TTC549 (cell line): ENCODE data around the gene ZNF423.

Source experiments
- FAIRE-seq: peaks from 2 replicates; lab custom pipeline; 2012; peaks lifted over from hg19 to GRCh38; lab: Jason Lieb, UNC

Gene ZNF423

DNA sequence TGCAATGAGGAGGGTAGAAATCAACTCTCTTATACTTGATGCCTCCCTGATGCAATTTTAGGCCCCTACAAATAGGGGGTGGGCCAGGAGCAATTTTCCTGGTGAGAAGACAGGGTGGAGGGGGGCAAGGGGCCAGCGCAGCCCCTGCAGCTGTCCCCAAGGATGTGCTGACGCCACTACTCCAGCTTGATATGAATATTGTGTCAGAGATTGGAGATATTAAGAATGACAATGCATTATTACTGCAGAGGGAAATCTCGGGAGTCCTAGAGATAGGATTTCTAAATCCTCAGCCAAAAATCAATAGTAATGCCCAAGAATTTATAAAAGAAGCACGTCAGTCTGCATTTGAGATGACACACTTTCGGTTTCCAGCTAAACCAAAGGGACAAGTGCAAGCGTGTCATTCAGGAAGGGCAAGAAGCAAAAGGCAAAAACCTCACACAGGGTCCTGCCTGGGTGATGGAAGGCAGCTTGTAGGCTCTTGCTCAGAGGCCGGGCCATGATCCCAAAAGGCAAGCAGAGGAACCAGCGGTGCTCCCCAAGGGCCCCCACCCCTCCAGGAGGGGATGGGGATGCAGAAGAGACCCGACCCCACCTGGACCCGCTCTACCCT, 303.5 kb downstream of the ZNF423 start:
- FAIRE-seq: no peak

DNA sequence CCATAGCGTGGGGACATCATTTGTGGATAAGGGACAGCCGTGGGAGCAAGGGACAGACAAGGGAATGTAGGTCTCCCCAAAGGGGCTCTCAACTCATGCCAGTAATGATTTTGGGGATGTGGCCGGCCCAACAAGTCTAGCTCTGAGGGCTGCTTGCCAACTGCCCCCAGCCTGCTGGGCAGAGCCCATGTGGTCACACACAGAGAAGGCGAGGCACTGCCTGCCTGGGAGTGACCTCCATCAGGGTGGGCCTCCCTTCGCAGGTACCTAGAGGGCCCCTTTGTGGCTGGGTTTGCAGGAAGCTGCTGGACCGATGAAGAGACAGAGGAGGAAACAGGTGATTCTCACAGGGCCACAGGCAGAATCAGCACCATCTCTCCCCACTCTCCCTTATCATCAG, 305.2 kb downstream of the ZNF423 start:
- no peak for FAIRE-seq

DNA sequence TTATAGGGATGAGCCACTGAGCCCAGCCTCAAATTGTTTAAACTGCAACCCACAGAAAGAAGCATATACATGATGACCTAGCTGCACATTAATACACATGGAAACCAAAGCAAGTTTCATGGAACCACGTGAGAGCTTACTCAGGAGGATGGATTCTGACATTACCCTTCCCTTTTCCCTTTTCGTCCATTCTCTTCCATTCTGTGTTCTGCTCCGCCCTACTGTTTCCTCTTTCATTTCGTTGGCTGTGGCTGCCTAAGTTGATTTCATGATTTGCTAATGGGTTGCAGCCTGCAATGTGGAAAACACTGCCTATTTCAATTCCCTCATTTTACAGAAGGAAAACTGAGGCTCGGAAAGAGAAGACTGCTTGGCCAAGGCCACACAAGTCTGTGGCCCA, 305.8 kb downstream of the ZNF423 start:
- no peak for FAIRE-seq

DNA sequence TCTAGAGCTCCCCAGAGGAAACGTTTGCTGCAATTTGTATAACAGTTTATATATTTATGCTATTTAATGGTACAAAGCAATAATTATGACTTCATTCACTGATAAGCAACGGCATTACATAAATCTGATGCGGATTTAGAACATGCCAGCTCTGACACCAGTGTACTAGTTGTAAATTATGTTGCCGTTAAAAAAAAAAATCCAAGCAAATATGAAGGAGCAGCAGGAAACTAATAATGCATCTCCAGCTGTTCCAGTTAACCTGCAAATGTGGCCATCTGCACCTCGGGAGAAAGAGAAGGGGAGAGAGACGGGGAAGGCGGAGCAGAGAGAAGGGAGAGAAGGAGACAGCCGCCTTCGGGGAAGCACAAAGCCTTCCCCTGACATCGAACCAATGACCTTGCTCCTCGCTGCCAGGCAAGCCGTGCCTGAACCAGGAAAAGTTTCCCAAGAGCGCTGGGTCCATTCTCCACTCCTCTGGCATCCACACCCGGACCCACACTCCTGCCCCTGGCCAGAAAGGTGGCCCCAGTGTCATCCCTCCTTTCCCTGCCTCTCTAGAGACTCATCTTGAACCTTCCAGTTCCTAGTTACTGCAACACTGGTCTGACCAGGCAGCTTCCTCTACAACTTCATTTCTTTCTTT, 307.5 kb downstream of the ZNF423 start:
- no peak for FAIRE-seq

DNA sequence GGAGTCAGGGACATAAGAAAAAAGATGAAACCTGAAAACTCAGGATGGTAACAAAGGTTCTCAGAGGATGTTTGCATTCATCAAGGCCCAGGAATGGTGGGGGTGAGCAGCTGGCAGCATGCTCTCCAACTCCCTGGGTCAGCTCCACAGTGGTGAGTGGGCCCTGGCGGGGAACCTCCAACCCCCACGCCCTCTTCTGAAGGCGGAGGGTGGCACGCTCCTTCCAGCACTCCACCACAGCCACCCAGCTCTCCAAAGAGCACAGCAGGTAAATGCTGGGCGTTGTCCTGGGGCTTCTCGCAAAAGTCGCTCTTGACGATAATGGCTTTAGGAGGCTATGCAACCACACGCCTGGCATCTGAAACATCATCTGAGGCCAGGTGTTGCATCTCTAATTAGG, 308.5 kb downstream of the ZNF423 start:
- FAIRE-seq: no peak

DNA sequence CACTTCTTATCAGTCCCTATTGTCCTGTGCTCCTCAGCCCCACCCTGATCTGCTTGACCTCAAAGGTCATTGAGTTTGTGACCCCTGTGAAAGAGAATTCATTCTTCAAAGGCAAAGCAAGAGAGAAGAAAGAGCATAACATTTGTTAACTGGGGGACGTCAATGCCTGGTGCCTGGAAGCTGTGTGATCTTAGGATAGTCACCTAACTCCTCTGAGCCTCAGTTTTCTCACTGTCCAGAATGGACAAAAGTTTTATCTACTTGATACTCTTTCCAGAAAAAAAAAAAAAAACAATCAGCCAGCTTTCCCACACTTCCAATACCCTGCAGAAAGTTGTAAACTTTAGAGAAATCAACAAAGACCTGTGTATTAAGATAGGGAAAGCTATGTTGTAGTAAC, 309.2 kb downstream of the ZNF423 start:
- no peak for FAIRE-seq

DNA sequence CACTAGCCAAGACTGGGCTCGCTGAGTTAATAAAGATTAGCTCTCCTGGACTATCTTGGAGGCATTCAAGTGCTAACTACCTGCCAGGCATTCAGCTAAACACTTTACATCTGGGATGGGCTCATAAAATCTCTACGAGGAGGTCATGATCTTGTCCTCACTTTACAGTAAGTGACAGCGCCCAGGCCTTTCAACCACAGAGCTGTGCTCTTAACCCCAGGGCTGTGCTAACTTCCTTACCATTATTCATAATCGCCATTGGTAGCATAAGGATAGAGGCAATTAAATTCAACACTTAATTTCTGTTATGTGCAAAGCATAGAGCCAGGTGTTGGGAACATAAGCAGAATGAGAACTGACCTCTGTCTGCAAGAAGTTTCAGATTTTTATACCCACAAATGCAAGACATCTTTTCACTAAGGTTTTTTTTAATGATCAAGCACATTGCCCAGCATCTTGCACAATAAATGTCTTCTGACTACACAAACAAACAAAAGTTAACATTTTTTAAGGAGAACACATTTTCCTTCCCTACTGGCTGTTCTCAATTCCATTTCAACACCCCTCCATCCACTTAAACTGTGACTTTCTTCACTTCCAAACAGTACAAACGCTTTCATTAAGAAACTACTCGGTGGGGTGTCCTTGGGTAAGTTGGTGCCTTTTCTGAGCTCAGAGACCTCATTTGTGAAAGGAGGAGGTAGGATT, 310.0 kb downstream of the ZNF423 start:
- FAIRE-seq: no peak

DNA sequence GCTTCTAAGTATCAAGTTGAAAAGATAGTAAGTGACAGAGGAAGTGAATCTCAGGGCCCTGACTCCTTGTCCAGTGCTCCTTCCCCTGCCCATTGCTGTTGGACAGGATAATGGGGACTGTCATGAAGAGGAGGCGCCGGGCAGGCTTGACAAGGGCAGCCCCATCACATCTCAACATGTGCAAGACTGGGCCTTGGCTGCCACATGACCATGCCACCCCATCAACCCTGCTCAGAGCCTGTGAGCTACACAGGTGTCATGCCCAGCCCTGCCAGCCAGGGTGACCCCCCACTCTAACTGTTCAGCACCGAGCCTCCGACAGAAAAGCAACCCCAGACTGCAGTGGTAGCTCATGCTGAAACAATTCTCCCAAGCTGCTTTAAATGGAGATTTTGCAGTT, 310.7 kb downstream of the ZNF423 start:
- FAIRE-seq: no peak

DNA sequence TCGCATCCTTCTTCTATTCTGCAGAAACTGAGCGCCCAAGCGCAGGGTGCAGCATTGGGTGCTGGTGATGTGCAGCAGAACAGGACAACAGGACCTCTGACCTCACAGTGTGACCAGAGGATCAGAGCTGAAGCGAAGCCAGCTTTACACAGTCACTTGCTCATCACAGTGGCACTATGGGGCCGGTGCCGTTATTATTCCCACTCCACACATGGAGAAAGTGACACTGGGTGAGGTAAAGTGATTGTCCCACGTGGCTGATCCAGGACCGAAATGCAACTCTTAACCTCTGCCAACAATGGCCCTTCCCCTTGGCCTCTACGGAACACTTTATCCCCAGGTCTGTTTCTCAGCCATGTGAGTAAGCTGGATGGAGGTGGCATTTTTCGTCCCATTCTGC, 311.1 kb downstream of the ZNF423 start:
- FAIRE-seq: no peak

DNA sequence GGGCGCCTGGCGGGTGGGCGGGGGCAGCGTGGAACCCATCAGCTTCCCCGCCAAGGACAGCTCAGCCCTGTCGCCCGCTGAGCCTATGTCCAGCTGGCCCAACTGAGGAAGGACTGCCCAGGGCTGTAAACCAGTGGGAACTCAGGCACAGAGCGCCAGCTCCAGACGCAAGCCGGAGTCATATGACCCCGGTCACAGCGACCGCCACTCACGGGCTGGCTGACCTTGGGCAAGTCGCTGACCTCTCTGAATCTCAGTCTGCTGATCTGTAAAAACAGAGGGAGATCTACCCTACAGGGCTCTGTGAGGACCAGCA, 312.3 kb downstream of the ZNF423 start:
- FAIRE-seq: no peak

DNA sequence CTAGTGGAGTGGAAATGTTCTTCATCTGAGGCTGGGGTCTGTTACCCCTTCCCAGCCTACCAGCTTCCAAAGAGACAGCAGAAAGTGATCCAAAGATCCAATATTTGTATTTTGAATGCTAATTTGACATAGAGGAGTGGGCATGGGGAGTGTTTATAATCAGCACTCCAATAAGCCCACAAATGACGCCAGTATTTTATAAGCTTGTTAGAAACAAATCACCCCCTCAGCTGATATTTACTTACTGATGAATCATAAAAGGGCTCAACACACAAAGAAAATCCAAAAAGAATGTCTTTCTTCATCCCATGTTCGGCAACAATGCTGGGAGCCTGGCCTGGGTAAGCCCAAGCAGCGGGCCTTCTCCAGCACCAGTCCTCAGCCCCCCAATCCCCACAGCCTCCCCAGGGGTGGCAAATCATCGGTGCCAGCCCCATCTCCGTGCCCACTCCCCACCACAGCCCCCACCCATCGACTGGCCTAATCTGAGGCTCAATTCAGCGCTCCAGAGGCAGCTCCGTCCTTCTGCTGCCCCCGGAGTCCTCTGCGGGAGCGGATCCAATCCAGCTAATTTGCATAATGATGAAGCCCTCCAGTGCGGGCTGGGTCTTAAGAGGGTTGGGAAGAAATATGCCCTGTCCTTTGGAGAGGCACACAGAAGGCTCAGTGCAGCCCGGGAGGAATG, 312.8 kb downstream of the ZNF423 start:
- no peak for FAIRE-seq

DNA sequence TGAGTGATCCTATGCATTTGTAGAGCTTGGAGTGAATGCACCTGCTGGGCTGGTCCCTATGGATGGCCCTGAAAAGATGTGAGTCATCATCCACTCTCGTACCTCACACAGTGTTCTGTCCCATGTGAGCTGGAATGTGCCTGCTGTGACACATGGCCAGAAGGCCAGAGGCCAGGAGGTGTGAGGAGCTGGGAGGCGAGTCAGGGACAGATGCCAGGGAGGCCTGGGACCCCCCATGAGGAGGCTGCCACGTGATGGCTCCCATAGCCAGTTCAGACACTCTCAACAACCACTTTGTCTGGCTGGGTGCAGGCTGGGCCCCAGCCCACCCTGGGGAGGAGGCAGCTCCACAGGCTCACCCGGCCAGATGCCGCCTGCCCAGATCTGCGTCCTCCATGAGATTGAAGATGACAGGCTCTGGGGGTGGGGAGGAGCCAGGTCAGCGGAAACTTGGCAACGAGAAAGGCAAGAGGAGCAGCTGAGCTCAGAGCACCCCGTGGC, 313.5 kb downstream of the ZNF423 start:
- no peak for FAIRE-seq

DNA sequence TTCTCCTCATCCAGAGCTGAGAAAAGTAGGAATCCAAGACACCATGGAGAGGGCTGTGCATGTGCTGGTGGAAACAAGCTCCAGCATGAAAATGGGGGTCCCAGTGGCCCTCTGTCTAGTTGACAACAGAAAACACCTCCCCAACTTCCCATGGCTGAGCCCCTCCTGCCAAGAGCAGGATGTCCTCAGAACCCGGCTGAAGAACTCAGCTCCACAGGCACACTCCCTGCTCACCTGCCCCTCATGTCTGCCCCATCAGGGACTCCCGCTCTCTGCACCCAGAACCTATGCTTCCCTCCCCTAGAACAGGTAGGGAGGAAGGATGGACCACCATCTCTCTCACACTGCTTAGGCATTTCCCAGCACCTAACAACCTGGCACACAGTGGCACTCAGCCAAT, 315.1 kb downstream of the ZNF423 start:
- no peak for FAIRE-seq

DNA sequence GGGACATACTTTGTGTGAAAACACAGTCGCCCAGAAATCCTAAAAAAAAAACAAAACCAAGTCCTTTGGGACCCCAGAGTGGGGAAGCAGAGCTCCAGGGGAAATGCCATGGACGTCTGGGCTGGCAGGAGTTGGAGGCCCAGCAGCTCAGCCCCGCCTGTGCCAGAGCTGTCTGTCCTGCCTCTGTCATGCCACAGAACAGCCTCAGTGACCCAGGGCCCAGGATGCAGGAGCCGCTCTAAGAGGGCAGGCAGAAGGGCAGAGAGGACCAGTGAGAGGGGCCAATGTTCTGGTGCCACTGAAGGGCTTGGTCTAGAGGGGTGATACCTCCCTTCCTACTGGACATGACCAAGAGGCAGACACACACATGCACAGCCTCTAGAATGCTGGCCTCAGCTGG, 316.2 kb downstream of the ZNF423 start:
- no peak for FAIRE-seq

DNA sequence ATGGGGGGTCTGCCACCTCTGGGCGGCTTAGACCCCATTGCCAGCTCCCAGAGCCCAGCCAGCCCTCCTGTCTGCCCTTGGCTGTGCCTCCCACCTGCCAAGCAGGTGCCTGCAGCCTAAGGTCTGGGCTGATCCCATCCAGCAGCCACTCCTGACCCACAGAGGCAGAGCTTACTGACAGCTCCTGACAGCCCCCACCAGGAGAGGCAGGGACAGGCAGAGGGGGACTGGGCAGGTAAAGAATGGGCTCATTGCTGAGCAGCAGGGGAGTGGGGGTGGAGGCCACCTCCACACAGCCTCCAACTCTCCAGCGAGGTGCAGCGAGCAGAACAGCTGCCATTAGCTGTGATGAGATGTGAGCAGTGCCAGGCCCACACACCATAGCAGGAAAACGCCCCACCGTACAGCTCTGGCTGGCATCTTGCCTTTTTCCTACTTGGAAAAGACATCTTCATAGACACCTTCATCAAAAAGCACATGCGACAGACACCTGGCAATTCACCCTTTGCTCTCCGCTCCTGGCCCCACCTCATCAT, 317.9 kb downstream of the ZNF423 start:
- FAIRE-seq: no peak

DNA sequence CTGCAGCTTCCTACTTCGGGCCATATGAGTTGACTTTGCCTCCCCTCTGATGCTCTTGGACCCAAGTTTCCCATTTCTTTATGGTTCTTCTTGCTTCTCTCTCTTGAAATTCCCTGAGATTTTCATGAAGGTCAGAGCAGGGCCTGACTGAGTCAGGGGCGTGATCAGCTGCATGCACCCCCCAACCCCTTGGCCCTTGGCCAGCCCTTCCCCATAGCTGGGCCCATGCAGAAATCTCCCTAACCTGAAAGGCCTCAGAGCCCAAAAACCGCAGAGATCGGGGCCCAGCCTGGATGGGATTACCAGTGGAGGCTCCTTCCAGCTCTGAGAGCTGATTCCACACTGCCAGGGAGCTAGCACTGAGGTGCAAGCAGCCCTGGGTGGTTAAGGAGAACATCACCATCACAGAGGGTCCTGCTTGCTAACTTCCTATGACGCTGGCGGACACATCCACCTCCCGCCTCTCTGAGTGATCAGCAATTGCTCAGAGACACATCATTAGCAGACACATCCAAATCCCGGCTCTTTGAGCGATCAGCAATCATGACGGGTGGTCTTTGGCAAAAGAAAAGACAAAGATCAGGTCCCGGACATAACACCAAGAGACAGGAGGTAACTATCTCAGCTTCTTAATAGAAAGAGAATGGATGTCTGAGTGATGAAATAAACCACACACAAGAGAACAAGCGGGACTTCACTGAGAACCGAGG, 320.9 kb downstream of the ZNF423 start:
- FAIRE-seq: no peak

DNA sequence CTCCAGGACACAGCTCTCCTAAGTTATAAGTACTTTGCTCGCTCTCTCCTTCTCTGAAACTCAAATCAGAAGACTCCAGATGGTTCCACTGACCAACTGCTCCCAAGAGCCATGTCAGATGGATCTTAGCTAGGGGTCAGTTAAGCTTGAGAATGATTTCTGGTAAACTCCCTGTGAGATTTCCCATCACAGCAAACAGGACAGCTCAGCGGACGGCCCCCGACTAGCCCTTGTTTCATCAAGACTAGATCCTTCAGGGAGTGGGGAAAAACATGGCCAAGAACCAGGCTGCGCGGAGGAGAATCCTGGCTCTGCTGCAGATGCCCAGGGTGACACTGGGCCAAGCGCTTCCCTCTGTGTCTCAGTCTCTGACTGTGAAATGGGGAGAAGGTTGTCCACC, 322.5 kb downstream of the ZNF423 start:
- no peak for FAIRE-seq

DNA sequence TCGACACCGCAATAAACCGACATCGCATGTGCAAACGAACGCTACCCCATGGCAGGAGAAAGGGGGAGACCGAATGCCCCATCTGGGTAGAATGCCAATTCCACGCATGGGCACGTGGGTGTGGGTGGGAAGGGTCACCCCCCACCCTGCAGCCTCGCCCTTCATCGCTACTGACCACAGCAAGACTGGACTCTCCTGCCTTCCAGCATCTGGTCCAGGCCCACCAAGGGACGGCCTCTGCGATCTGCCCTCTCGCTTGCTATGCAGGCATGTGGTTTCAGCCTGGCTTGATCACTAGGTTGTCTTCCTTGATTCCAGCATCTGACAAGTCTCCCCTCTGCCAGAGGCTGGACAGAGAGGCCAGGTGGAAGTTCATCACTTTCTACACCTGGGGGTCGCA, 323.0 kb downstream of the ZNF423 start:
- FAIRE-seq: no peak

DNA sequence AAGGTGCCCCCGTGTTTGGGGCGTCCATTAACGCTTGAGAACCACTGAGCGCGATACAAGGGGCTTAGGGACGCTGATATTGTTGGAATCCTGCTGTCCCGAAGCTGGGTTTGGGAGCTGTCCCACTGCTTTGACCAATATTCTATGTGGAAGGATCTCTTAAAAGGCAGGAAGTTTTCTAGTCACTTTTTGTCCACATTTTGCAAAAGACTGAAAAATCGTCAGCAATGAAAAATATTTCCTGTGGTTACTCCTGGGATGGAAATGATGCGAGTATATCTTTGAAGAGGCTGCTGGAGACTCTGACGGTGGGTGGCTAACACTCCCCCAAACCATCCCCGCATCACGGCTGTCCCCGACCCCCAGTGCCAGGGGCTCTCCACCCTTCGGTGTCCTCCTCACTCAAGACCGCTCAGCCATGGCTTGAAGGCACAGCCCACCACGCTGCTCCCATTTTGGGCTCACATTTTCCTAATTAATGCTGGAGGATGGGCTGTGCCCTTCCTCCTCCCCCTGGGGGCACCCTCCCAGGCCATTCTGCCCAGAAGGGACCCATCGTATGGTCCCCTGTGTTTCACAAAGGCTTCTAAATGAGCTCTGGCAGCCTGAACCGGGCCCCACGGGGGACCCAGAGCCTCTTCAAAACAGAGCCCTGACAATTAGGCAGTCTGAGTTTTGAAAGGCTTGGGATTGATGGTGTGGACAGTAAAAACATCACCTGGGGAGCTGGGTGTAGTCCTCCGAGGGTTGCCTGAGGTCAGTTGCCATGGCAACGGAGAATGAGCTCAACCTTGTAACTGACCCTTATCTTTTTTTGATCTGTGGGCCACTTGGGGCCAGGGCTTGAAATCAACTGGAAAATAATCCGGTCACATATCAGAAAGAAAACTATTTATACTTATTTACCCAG, 323.7 kb downstream of the ZNF423 start:
- FAIRE-seq: no peak

DNA sequence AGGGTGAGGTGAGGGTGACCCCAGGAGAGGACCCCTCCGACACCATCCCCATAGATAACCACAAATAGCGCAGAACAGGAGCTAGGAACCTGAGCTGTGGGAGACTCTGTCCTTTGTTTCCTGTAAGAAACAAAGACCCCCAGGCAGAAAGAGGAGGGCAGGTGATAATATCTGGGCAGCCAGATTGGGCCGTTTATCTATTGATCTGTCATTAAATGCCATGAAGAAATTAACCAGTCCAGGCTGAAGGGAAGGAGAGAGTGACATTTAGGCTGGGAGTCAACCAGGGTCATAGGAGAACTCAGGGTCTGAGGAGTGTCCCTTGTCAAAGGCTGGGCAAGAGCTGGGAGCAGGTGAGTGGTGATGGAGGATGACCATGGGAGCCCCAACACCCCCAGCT, 324.5 kb downstream of the ZNF423 start:
- FAIRE-seq: no peak

DNA sequence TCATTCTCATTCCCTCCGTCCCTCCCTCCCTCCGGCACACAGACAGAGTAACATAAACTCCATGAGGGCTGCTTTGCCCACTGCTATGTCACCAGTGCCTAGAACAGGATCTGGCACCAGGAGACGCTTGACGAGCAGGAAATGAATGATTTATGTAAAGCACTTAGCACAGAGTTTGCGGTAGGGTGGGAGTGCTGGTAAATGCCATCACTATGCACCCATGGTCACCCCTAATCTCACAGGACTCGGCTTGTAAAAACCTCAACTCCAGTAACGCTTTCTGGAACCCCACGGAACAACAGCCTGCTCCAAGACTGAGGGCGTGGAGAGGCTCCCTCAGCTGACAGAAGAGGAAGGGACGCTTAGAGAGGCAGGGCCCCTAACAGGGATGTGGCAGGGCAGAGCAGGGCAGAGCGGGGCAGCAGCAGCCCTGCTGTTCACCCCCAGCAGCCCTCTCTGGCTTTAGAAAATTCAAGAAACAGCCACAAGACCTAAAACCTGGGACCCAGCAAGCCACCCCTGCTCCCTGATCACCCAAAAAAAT, 325.4 kb downstream of the ZNF423 start:
- no peak for FAIRE-seq
